HUES48 (cell line): ENCODE results near the gene NOL11.
"Not testable (repeated sequence)": the region's sequence is repeated elsewhere in the genome, so short reads cannot be mapped to it uniquely, and the experiment has no call there.

ENCODE experiments used
- H3K27ac ChIP-seq: one replicate; pipeline ENCODE4 v1.7.0; 2013; ENCODE audit warnings: low read depth, low read length, inconsistent platforms
- H3K27me3 ChIP-seq: 2 replicates; pipeline ENCODE4 v1.6.1; 2013; ENCODE audit warnings: mild to moderate bottlenecking, low read length; ENCODE audit not compliant: control insufficient read depth, insufficient read depth
- H3K36me3 ChIP-seq: 2 replicates; pipeline ENCODE4 v1.6.1; 2013; ENCODE audit warnings: low read length; ENCODE audit not compliant: control insufficient read depth, insufficient read depth
- H3K4me1 ChIP-seq: 2 replicates; pipeline ENCODE4 v1.6.1; 2013; ENCODE audit warnings: mild to moderate bottlenecking, low read length; ENCODE audit not compliant: control insufficient read depth, insufficient read depth
- H3K4me3 ChIP-seq: 2 replicates; pipeline ENCODE4 v1.5.1; 2013; ENCODE audit warnings: mild to moderate bottlenecking, low read depth, low read length
- H3K9ac ChIP-seq: 2 replicates; pipeline ENCODE4 v1.6.1; 2013; ENCODE audit warnings: mild to moderate bottlenecking, low read depth, low read length, moderate library complexity
- H3K9me3 ChIP-seq: 2 replicates; pipeline ENCODE4 v1.6.1; 2013; ENCODE audit warnings: low read length; ENCODE audit not compliant: control insufficient read depth, insufficient read depth

NOL11 gene

GRCh38 chr17:67711916-67712315 lies 5.8 kb upstream of the NOL11 start:
- Histone ChIP-seq H3K4me1 (peaks cover 8% of the 10 kb centered on the region), H3K27me3 (no peaks in the 10 kb centered on the region), H3K9me3 (no peaks in the 10 kb centered on the region; the same call in 1 of the 2 replicates), H3K36me3 (no peaks in the 10 kb centered on the region), H3K4me3 (no peak overlapping the region), H3K9ac (no peak overlapping the region), H3K27ac (no peak overlapping the region)

GRCh38 chr17:67712375-67712774 lies 5.4 kb upstream of the NOL11 start:
- Histone ChIP-seq H3K27me3 (no peaks in the 10 kb centered on the region), H3K4me1 (peaks cover 7% of the 10 kb centered on the region), H3K9me3 (no peaks in the 10 kb centered on the region; the same call in 1 of the 2 replicates), H3K36me3 (no peaks in the 10 kb centered on the region), H3K27ac (no peak overlapping the region), H3K4me3 (no peak overlapping the region), H3K9ac (no peak overlapping the region)

GRCh38 chr17:67713169-67713568 lies 4.6 kb upstream of the NOL11 start:
- Histone ChIP-seq H3K9ac (no peak overlapping the region), H3K4me1 (peaks cover 3% of the 10 kb centered on the region), H3K4me3 (no peak overlapping the region), H3K27me3 (no peaks in the 10 kb centered on the region), H3K36me3 (no peaks in the 10 kb centered on the region), H3K27ac (no peak overlapping the region), H3K9me3 (no peaks in the 10 kb centered on the region; the same call in 1 of the 2 replicates)

GRCh38 chr17:67716405-67716798 lies 1.3 kb upstream of the NOL11 start:
- no peak overlapping the region for H3K9ac ChIP-seq

GRCh38 chr17:67717192-67717623 lies 528 bp upstream of the NOL11 start:
- no peaks in the 10 kb centered on the region; the same call in 1 of the 2 replicates for H3K9me3 ChIP-seq
- H3K27ac ChIP-seq = peak overlapping the region; percentile 85
- H3K36me3 ChIP-seq = peaks cover 29% of the 10 kb centered on the region
- peak overlapping the region; percentile 60 for H3K9ac ChIP-seq
- H3K4me3 ChIP-seq = peak overlapping the region; percentile 58
- H3K27me3 ChIP-seq = no peaks in the 10 kb centered on the region
- H3K4me1 ChIP-seq = no peaks in the 10 kb centered on the region; the same call in 1 of the 2 replicates

More at GRCh38 chr17:67716405-67716798, 1.3 kb upstream of the NOL11 start:
- H3K27ac ChIP-seq = no peak overlapping the region
- no peaks in the 10 kb centered on the region; the same call in 1 of the 2 replicates for H3K4me1 ChIP-seq
- H3K4me3 ChIP-seq = no peak overlapping the region
- H3K9me3 ChIP-seq = no peaks in the 10 kb centered on the region; the same call in 1 of the 2 replicates
- no peaks in the 10 kb centered on the region for H3K27me3 ChIP-seq
- H3K36me3 ChIP-seq = peaks cover 21% of the 10 kb centered on the region

- Histone ChIP-seq H3K36me3 (peaks cover 41% of the 10 kb centered on the region), H3K27ac (peak overlapping the region; percentile 99)
Observed at GRCh38 chr17:67718325-67718941, 697 bp downstream of the NOL11 start.

GRCh38 chr17:67725373-67725791 lies 7.6 kb downstream of the NOL11 start:
- H3K4me3 ChIP-seq = no peak overlapping the region

More at GRCh38 chr17:67718325-67718941, 697 bp downstream of the NOL11 start:
- Histone ChIP-seq H3K27me3 (no peaks in the 10 kb centered on the region), H3K4me3 (peak overlapping the region; percentile 97), H3K9ac (peak overlapping the region; percentile 95), H3K4me1 (no peaks in the 10 kb centered on the region; the same call in 1 of the 2 replicates), H3K9me3 (no peaks in the 10 kb centered on the region)

DNA sequence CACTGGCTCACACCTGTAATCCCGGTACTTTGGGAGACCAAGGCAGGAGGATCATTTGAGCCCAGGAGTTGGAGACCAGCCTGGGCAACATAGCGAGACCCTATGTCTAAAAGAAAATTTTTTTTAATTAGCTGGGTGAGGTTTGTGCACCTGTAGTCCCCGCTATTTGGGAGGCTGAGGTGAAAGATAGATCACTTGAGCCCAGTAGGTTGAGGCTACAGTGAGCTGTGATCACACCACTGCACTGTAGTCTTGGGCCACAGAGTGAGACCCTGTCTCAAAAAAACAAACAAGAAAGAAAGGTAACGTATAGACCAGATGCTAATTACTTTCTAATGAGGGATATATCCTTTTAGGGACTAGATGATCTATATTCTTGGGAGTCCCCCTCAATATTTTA lies 8.1 kb downstream of the NOL11 start:
- peaks cover 98% of the 10 kb centered on the region for H3K36me3 ChIP-seq
- H3K27me3 ChIP-seq = no peaks in the 10 kb centered on the region
- H3K9me3 ChIP-seq = no peaks in the 10 kb centered on the region
- no peak overlapping the region for H3K27ac ChIP-seq
- no peak overlapping the region for H3K4me3 ChIP-seq
- no peaks in the 10 kb centered on the region for H3K4me1 ChIP-seq
- no peak overlapping the region for H3K9ac ChIP-seq

More at GRCh38 chr17:67725373-67725791, 7.6 kb downstream of the NOL11 start:
- no peaks in the 10 kb centered on the region for H3K9me3 ChIP-seq
- H3K36me3 ChIP-seq = peaks cover 98% of the 10 kb centered on the region
- H3K27me3 ChIP-seq = no peaks in the 10 kb centered on the region
- H3K9ac ChIP-seq = no peak overlapping the region
- no peak overlapping the region for H3K27ac ChIP-seq
- H3K4me1 ChIP-seq = no peaks in the 10 kb centered on the region

GRCh38 chr17:67727152-67728039 lies 9.7 kb downstream of the NOL11 start:
- not testable (repeated sequence) for H3K27me3 ChIP-seq, H3K9me3 ChIP-seq, H3K4me3 ChIP-seq, H3K9ac ChIP-seq, H3K27ac ChIP-seq, H3K4me1 ChIP-seq
- H3K36me3 ChIP-seq = peaks cover 96% of the 10 kb centered on the region

GRCh38 chr17:67729903-67730302 lies 12.2 kb downstream of the NOL11 start:
- H3K4me1 ChIP-seq = peaks cover 18% of the 10 kb centered on the region
- H3K4me3 ChIP-seq = no peak overlapping the region
- H3K9me3 ChIP-seq = no peaks in the 10 kb centered on the region
- no peaks in the 10 kb centered on the region for H3K27me3 ChIP-seq
- H3K9ac ChIP-seq = no peak overlapping the region
- H3K27ac ChIP-seq = no peak overlapping the region
- H3K36me3 ChIP-seq = peaks cover 85% of the 10 kb centered on the region

DNA sequence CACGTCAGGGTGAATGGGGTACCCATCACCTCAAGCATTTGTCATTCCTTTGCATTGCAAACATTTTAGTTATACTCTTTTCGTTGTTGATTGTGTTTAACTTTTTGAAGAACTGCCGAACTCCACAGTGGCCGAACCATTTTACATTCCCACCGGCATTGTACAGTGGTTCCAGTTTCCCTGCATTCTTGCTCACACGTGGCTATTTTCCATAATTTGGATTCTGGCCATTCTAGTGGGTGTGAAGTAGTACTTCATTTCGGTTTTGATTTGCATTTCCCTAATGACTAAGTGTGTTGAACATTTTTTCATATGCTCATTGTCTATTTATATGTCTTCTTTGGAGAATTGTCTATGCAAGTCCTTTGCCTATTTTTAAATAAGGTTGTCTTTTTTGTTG lies 13.0 kb downstream of the NOL11 start:
- Histone ChIP-seq H3K27ac (no peak overlapping the region), H3K4me1 (peaks cover 21% of the 10 kb centered on the region), H3K36me3 (peaks cover 85% of the 10 kb centered on the region), H3K4me3 (no peak overlapping the region), H3K9ac (no peak overlapping the region), H3K27me3 (no peaks in the 10 kb centered on the region), H3K9me3 (no peaks in the 10 kb centered on the region)
